Naive B cell (primary cell): Measurements from ENCODE around the gene CAPN12. TPM values are rescaled to one million over a fixed set of nuclear protein-coding genes. Genes with fewer than 3 reads are reported as not detected.

Experiments used
- ATAC-seq, 2 donors: fragments of 150-1000 bp; cut with Tn5 transposase; 2 replicates each; pipeline ENCODE4 v1.10.0; 2021; ENCODE audit warnings: low read depth in 2 of 2, mild to moderate bottlenecking in 2 of 2, moderate library complexity in 2 of 2
- DNase-seq: peaks from one replicate; pipeline ENCODE4 v3.0.0; 2022
- H3K27ac Mint-ChIP-seq, 6 donors: one replicate each; pipeline ENCODE4 v1.8.0; 2020 to 2022; ENCODE audit warnings: mild to moderate bottlenecking in 6 of 6, mixed read lengths in 6 of 6, moderate library complexity in 5 of 6, inconsistent platforms in 2 of 6
- H3K27me3 Mint-ChIP-seq, 3 donors: one replicate each; pipeline ENCODE4 v1.8.0; 2021 to 2022; ENCODE audit warnings: mixed read lengths in 3 of 3, mild to moderate bottlenecking in 1 of 3
- H3K36me3 Mint-ChIP-seq, 2 donors: one replicate each; pipeline ENCODE4 v1.8.0; 2020 to 2022; ENCODE audit warnings: mixed read lengths in 2 of 2, inconsistent platforms in 1 of 2, mild to moderate bottlenecking in 1 of 2
- H3K4me1 Mint-ChIP-seq, 3 donors: one replicate each; pipeline ENCODE4 v1.8.0; 2020 to 2022; ENCODE audit warnings: mixed read lengths in 3 of 3, inconsistent platforms in 1 of 3, mild to moderate bottlenecking in 1 of 3, moderate library complexity in 1 of 3
- H3K4me3 Mint-ChIP-seq, 8 donors: one replicate each; pipeline ENCODE4 v1.8.0; 2020 to 2022; ENCODE audit warnings: mild to moderate bottlenecking in 8 of 8, mixed read lengths in 8 of 8, moderate library complexity in 8 of 8, inconsistent platforms in 2 of 8
- H3K9me3 Mint-ChIP-seq, 7 donors: one replicate each; pipeline ENCODE4 v1.8.0; 2020 to 2022; ENCODE audit warnings: mixed read lengths in 7 of 7, mild to moderate bottlenecking in 5 of 7, inconsistent platforms in 2 of 7, moderate library complexity in 1 of 7
- polyA plus RNA-seq, 6 donors: library from polyadenylated mRNA; unstranded; fragments of 300-500 nt; fragmentation: Illumina TruSeq; gene quantifications; one replicate each; pipeline ENCODE4 v1.2.3, GENCODE V29; 2021; ENCODE audit warnings: low read depth in 6 of 6

CAPN12 gene
- polyA plus RNA-seq, 6 donors from 2014 or later = 3.3 to 25.4 (median 14.0) TPM

DNA sequence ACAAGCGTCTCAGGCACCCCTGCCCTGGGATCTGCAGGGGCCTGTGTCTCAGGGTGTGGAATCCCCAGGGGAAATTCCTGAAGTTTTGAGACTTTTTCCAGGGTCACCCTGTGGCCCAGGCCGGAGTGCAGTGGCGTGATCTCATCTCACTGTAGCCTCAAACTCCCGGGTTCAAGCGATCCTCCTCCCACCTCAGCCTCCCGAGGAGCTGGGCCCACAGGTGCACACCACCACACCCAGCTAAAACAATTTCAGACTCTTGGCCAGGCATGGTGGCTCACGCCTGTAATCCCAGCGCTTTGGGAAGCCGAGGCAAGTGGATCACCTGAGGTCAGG, 4.0 kb downstream of the CAPN12 start:
- H3K27ac Mint-ChIP-seq = no peak overlapping the region
- no peak for DNase-seq
- H3K4me1 Mint-ChIP-seq = peaks cover 26 to 29% (median 29%) of the 10 kb centered on the region in 3 donors
- peaks cover 0 to 1% (median 0%) of the 10 kb centered on the region in 7 donors for H3K9me3 Mint-ChIP-seq
- ATAC-seq = no peak
- no peak overlapping the region for H3K4me3 Mint-ChIP-seq
- H3K36me3 Mint-ChIP-seq = no peaks in the 10 kb centered on the region
- H3K27me3 Mint-ChIP-seq = no peaks in the 10 kb centered on the region

DNA sequence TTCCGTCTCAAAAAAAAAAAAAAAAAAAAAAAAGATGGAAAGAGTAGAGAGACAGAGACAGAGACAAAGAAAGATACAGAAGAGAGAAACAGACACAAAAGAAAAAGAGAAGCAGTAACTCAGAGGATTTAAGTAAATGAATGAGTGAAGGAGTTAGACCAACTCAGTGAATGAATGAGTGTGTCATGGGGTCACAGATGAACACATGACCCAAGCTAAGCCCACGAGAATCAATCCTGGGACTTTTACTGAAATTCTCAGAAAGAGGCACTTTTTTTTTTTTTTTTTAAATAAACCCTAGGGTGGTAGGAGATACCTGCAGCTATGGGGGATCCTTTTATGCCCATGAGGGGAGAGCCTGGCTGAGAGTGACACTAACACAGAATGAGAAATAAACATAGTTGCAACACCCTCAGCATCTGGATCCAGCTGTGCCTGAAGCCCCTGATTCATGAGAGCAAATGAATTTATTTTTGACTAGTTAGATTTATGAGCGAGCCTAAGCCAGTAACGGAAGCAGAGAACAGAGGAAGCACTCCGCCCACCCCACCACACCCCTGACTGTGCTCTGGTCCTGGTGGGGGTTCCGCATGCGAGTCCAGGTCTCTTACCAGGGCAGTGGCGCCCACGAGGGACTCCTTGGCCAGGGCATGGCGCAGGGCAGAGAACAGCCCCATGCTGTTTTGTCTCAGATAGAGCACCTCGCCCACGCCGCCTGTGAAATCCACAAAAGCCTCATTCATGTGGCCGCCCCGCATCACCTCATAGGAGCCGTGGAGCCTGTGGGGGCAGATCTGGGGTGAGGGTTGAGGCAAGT, 4.6 kb downstream of the CAPN12 start:
- Mint-ChIP-seq H3K27ac (peak overlapping the region in 2 of 6 donors; percentile 83 to 98), H3K36me3 (no peaks in the 10 kb centered on the region), H3K4me3 (peak overlapping the region in 1 of 8 donors; percentile 35), H3K27me3 (no peaks in the 10 kb centered on the region), H3K9me3 (peaks cover 0 to 1% (median 0%) of the 10 kb centered on the region in 7 donors), H3K4me1 (peaks cover 32 to 35% (median 35%) of the 10 kb centered on the region in 3 donors)
- no peak for DNase-seq
- ATAC-seq = no peak

DNA sequence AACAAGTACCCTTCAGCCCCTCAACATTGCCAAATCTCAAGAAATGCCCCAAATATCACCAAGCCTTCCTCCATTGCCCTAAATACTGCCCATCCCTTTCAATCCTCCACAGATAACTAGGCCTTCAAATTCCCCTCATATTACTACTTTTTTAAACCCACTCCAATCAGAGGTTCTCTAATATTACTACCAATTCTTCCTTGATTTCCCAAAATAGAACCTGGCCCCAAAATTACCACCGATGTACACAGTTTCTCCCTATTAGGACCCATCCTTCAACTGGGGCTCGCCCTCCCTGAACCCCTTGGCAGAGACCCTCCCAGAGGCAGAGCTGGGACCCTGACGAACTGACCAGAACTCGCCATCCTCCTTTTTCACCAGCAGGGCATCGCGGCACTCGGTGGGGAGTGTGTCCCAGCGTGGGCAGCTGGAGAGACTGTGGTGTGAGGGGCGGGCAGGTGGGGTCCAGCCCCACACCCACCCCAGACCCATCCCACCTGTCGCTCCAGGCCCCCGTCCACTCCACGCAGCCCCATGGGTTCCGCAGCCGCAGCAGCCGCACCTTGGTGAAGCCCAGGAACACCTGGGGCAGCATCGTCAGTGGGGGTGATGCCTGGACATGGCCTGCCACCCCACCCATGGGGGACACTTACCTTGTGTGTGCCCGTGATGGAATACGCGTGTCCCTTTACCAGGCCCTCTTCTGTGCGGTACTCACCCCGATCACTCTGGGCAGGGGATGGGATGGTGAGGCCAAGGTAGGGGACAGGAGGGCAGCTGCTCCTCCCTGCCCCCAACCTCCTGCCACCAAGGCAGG, 6.1 kb downstream of the CAPN12 start:
- ATAC-seq (no peak), DNase-seq (no peak)
- Mint-ChIP-seq H3K4me1 (peaks cover 44 to 50% (median 47%) of the 10 kb centered on the region in 3 donors), H3K36me3 (no peaks in the 10 kb centered on the region), H3K4me3 (peak overlapping the region; percentile 64 to 89 (median 73)), H3K27me3 (no peaks in the 10 kb centered on the region), H3K9me3 (peaks cover 0 to 1% (median 0%) of the 10 kb centered on the region in 7 donors), H3K27ac (peak overlapping the region in 4 of 6 donors; percentile 1 to 91 (median 68))

DNA sequence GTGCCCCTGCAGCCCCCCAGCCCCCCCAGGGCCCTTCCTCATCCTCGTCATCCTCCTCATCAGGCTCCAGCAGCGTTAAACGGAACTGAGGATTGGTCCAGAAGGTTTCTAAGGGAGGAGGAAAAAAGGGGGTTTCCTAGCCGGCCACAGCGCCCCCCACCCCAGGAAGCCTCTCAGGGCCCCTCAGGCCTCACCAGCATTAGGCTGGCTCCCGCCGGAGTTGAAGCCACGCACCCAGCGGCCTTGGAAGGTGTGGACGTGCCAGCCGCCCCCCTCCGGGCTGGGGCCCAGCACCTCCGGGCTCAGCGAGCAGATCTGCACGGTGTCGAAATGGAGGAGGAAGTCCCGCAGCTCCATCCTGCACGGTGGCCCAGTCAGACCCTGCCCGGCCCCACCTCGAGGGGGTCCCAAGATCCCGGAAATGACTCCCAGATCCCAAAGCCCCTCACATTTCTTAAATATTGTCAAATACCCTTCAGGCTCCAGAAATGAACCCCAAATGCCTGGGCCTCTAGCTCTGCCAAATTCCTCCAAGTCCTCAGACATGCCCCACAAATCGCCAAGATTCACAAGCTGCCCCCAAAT, 6.9 kb downstream of the CAPN12 start:
- Mint-ChIP-seq H3K27me3 (no peaks in the 10 kb centered on the region), H3K27ac (peak overlapping the region in 5 of 6 donors; percentile 1 to 91 (median 63)), H3K4me3 (peak overlapping the region; percentile 73 to 91 (median 84)), H3K4me1 (peaks cover 44 to 57% (median 55%) of the 10 kb centered on the region in 3 donors), H3K36me3 (no peaks in the 10 kb centered on the region), H3K9me3 (peaks cover 0 to 1% (median 0%) of the 10 kb centered on the region in 7 donors)
- DNase-seq (peak; percentile 30), ATAC-seq (peak; percentile 14 to 22)

GRCh38 chr19:38736413-38737280, 7.6 kb downstream of the CAPN12 start:
- peak overlapping the region; percentile 73 to 91 (median 86) for H3K4me3 Mint-ChIP-seq
- H3K27me3 Mint-ChIP-seq = no peaks in the 10 kb centered on the region
- H3K36me3 Mint-ChIP-seq = no peaks in the 10 kb centered on the region
- DNase-seq = peak; percentile 52
- H3K9me3 Mint-ChIP-seq = no peaks in the 10 kb centered on the region
- peak; percentile 12 to 32 for ATAC-seq
- H3K27ac Mint-ChIP-seq = peak overlapping the region in 3 of 6 donors; percentile 56 to 78 (median 63)
- H3K4me1 Mint-ChIP-seq = peaks cover 44 to 62% (median 57%) of the 10 kb centered on the region in 3 donors

DNA sequence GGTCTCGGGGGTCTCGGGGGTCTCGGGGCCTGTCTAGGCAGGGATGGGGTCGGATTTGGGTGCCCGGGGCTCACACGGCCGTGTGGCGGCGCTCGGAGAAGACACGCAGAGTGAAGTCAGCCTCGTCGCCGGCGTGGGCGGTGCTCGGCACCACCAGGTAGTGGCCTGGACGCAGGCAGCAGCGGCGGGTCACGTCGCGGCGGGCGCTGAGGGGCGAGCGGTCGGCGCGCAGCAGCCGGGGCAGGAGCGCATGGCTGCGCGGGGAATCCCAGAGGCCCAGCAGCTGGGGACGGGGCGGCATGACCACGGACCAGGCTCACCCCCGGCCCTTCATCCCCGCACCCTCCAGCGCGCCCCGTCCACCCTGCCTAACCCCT, 8.2 kb downstream of the CAPN12 start:
- ATAC-seq (peak; percentile 60 to 65), DNase-seq (peak; percentile 60)
- Mint-ChIP-seq H3K4me1 (peaks cover 44 to 64% (median 56%) of the 10 kb centered on the region in 3 donors), H3K27ac (peak overlapping the region in 3 of 6 donors; percentile 63 to 78 (median 76)), H3K36me3 (no peaks in the 10 kb centered on the region), H3K9me3 (no peaks in the 10 kb centered on the region), H3K27me3 (no peaks in the 10 kb centered on the region), H3K4me3 (peak overlapping the region; percentile 62 to 91 (median 84))

- H3K4me3 Mint-ChIP-seq = peak overlapping the region; percentile 87 to 92 (median 89)
- no peaks in the 10 kb centered on the region for H3K9me3 Mint-ChIP-seq
- peaks cover 48 to 69% (median 56%) of the 10 kb centered on the region in 3 donors for H3K4me1 Mint-ChIP-seq
- H3K27me3 Mint-ChIP-seq = no peaks in the 10 kb centered on the region
- H3K27ac Mint-ChIP-seq = peak overlapping the region; percentile 79 to 97 (median 90)
- ATAC-seq (peak; percentile 46 to 47), DNase-seq (peak; percentile 45)
- H3K36me3 Mint-ChIP-seq = no peaks in the 10 kb centered on the region
Observed at GRCh38 chr19:38735257-38735686, 9.0 kb downstream of the CAPN12 start.

DNA sequence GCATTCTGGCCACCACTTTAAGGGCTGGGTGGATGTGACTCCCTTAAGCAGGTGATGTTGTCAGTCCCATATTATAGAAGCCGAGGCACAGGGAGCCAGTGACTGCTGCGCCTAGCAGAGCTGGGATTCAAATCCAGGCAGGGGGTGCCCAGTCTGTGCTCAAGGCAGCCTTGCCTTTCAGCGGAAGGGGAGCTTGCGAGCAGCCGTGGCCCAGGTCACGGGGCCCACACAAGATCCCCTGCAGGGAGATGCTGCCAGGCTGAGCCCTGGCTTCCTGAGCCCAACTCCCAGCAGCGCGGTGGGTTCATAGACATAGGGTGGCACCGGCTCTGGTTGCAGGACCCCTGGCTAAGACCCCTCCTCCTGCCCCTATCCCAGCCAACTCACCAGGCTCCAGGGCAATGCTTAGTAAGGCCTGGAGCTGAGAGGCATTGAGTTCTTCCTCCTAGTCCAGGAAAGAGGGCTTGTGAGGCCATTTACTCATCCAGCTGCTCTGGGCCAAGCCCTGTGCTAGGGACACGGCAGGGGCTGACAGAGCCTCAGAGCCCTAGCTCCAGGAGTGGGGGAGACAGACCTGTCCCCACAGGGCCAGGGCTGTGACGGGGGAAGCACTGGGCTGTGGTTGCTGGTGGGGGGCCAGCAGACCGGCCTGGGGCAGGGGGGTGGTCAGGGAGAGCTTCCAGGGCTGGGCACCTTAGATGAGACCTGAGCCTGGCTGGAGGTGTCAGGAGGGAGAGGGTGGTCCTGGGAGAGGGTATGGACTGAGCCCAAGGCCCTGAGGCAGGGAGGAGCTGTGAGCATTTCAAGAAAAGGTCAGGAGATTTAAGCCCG, 9.6 kb downstream of the CAPN12 start:
- DNase-seq (peak; percentile 46), ATAC-seq (peak; percentile 30 to 31)
- no peaks in the 10 kb centered on the region for H3K9me3 Mint-ChIP-seq
- H3K4me1 Mint-ChIP-seq = peaks cover 48 to 72% (median 56%) of the 10 kb centered on the region in 3 donors
- no peaks in the 10 kb centered on the region for H3K36me3 Mint-ChIP-seq
- peak overlapping the region; percentile 87 to 92 (median 89) for H3K4me3 Mint-ChIP-seq
- H3K27ac Mint-ChIP-seq = peak overlapping the region; percentile 72 to 97 (median 92)
- no peaks in the 10 kb centered on the region for H3K27me3 Mint-ChIP-seq

DNA sequence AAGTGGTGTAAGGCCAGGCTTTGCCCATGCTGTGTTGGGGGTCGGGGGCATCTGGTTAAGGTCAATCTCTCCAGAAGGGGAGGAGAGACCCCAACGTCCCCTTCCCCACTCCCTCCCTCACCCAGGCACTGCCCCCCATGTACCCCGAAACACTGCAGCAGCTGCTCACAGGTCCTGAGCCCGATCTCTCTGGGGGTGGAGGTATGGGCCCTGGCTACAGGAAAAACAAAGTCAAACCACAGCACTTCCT, 10.2 kb downstream of the CAPN12 start:
- H3K4me3 Mint-ChIP-seq = peak overlapping the region; percentile 87 to 92 (median 89)
- no peaks in the 10 kb centered on the region for H3K27me3 Mint-ChIP-seq
- ATAC-seq = peak; percentile 6 to 18
- no peaks in the 10 kb centered on the region for H3K36me3 Mint-ChIP-seq
- H3K4me1 Mint-ChIP-seq = peaks cover 49 to 70% (median 53%) of the 10 kb centered on the region in 3 donors
- no peak for DNase-seq
- peak overlapping the region; percentile 72 to 97 (median 89) for H3K27ac Mint-ChIP-seq
- no peaks in the 10 kb centered on the region for H3K9me3 Mint-ChIP-seq

DNA sequence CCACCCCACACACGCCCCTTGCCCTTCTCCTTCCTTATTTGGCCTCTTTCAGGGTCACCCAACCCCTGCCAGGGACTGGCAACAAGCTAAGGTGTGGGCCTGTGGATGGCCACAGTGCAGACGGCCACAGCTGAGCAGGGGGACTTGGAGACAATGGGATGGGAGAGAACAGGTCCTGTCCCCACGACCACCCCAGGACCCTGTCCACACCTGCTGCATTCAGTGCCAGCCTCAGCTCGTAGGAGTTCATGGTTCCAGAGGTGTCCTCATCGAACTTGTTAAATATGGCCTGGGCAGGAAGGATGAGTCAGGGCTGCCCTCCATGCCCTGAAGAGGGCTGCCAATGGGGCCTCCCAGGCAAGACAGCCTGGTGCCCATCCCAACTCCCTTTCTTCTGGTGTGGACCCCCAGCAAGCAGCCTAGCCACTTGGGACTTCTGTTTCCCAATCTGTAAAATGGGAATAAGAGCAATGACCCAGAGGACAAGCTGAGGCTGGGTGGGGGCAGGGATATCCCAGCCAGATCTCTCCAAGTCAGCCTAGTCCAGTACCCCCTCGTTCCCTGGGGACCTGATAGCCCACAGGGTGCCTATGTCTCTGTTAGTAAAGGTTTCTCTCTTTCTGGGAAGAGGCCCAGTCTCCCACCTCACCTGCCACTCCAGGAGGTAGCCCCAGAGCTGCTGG, 10.6 kb downstream of the CAPN12 start:
- H3K27ac Mint-ChIP-seq = peak overlapping the region; percentile 72 to 97 (median 89)

DNA sequence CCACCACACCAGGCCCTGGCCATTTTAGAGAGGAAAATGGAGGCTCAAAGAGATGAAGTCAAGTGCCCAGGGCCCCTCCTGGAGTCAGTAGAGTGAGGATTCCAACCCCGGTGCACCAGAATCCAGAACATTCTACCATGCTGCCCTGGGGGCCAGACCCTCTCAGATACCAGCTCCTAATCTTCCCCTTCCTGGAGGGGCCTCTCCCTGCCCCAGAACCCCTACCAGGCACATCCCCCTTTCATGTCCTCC, 11.1 kb downstream of the CAPN12 start:
- Mint-ChIP-seq H3K27ac (peak overlapping the region in 4 of 6 donors; percentile 11 to 97 (median 61)), H3K36me3 (peaks cover 0 to 6% of the 10 kb centered on the region in 2 donors), H3K9me3 (no peaks in the 10 kb centered on the region), H3K4me1 (peaks cover 43 to 67% (median 53%) of the 10 kb centered on the region in 3 donors), H3K4me3 (peak overlapping the region in 4 of 8 donors; percentile 53 to 88 (median 71)), H3K27me3 (no peaks in the 10 kb centered on the region)
- ATAC-seq (no peak), DNase-seq (no peak)

More for the DNA sequence above, 10.6 kb downstream of the CAPN12 start:
- DNase-seq = no peak
- peaks cover 46 to 67% (median 53%) of the 10 kb centered on the region in 3 donors for H3K4me1 Mint-ChIP-seq
- no peaks in the 10 kb centered on the region for H3K27me3 Mint-ChIP-seq
- ATAC-seq = no peak
- peak overlapping the region in 7 of 8 donors; percentile 55 to 92 (median 88) for H3K4me3 Mint-ChIP-seq
- H3K36me3 Mint-ChIP-seq = peaks cover 0 to 1% of the 10 kb centered on the region in 2 donors
- H3K9me3 Mint-ChIP-seq = no peaks in the 10 kb centered on the region
